WTC11 (cell line): ENCODE measurements around the gene GIMAP7. TPM values are rescaled to one million over a fixed set of nuclear protein-coding genes. Genes with fewer than 3 reads are reported as not detected.
A peak's percentile ranks its signal among the peaks of the same experiment; 100 is the strongest.
"Not testable (repeated sequence)": the region's sequence is repeated elsewhere in the genome, so short reads cannot be mapped to it uniquely, and the experiment has no call there.

Experiments
- ATAC-seq: fragments of 200-7000 bp; cut with Tn5 transposase; 2 replicates; pipeline ENCODE4 v1.10.0; 2021; ENCODE audit warnings: mild to moderate bottlenecking, moderate library complexity
- CTCF ChIA-PET: fragments of 300-600 bp; sonication (Branson Sonifier 250); formaldehyde crosslinking; loops from one replicate; lab custom pipeline; 2021; ENCODE audit warnings: antibody characterized with exemption; lab: Charles Lee
- POLR2A ChIA-PET: fragments of 350-600 bp; sonication (Branson Sonifier 250); formaldehyde crosslinking; loops from one replicate; lab custom pipeline; 2021; ENCODE audit warnings: antibody characterized with exemption; lab: Charles Lee
- DNase-seq: peaks from one replicate; pipeline ENCODE4 v3.0.0; 2021; ENCODE audit warnings: low spot score
- H3K27ac Mint-ChIP-seq: 2 replicates; pipeline ENCODE4 v1.8.0; 2021; ENCODE audit warnings: mixed read lengths
- H3K27me3 Mint-ChIP-seq: 2 replicates; pipeline ENCODE4 v1.8.0; 2021; ENCODE audit warnings: low read depth, mild to moderate bottlenecking, moderate library complexity, mixed read lengths
- H3K36me3 Mint-ChIP-seq: 2 replicates; pipeline ENCODE4 v1.8.0; 2021; ENCODE audit warnings: mixed read lengths
- H3K4me1 Mint-ChIP-seq: 2 replicates; pipeline ENCODE4 v1.8.0; 2022; ENCODE audit warnings: mixed read lengths
- H3K4me3 Mint-ChIP-seq: 2 replicates; pipeline ENCODE4 v1.8.0; 2021; ENCODE audit warnings: mild to moderate bottlenecking, moderate library complexity, mixed read lengths
- H3K9me3 Mint-ChIP-seq: 2 replicates; pipeline ENCODE4 v1.8.0; 2021; ENCODE audit warnings: mixed read lengths
- ELF4 ChIP-seq: sonication (generic); formaldehyde crosslinking; IDR thresholded peaks from 2 replicates; pipeline ENCODE4 v1.8.1; 2022; ENCODE audit warnings: low read depth, mild to moderate bottlenecking, moderate library complexity, missing genetic modification reagents
- GTF2I ChIP-seq: fragments of 250-450 bp; sonication (Bioruptor Pico); conservative IDR thresholded peaks from 2 replicates; pipeline ENCODE4 v1.4.0; 2021; ENCODE audit warnings: mild to moderate bottlenecking
- HMGA2 ChIP-seq: fragments of 250-450 bp; sonication (Bioruptor Pico); IDR thresholded peaks from 2 replicates; pipeline ENCODE4 v1.4.0; 2021; ENCODE audit warnings: mild to moderate bottlenecking, moderate library complexity
- JAZF1 ChIP-seq: fragments of 250-450 bp; sonication (Bioruptor Pico); IDR thresholded peaks from 2 replicates; pipeline ENCODE4 v1.9.0; 2021; ENCODE audit warnings: moderate library complexity, mild to moderate bottlenecking, inconsistent platforms
- JUN ChIP-seq: sonication (generic); formaldehyde crosslinking; IDR thresholded peaks from 2 replicates; pipeline ENCODE4 v1.8.0; 2023; ENCODE audit warnings: mild to moderate bottlenecking, missing genetic modification reagents
- KAT7 ChIP-seq: sonication (generic); formaldehyde crosslinking; IDR thresholded peaks from 2 replicates; pipeline ENCODE4 v1.8.1; 2023; ENCODE audit warnings: missing genetic modification reagents, mild to moderate bottlenecking, borderline replicate concordance
- NFATC4 ChIP-seq: fragments of 250-450 bp; sonication (Bioruptor Pico); IDR thresholded peaks from 2 replicates; pipeline ENCODE4 v1.9.0; 2021; ENCODE audit warnings: mild to moderate bottlenecking
- NR1H2 ChIP-seq: sonication (generic); formaldehyde crosslinking; IDR thresholded peaks from 2 replicates; pipeline ENCODE4 v1.9.0; 2021; ENCODE audit warnings: mild to moderate bottlenecking, moderate library complexity, missing genetic modification reagents
- PREB ChIP-seq: sonication (generic); formaldehyde crosslinking; IDR thresholded peaks from 2 replicates; pipeline ENCODE4 v1.8.1; 2022; ENCODE audit warnings: mild to moderate bottlenecking, missing genetic modification reagents, moderate library complexity, borderline replicate concordance
- PRRX2 ChIP-seq: fragments of 250-450 bp; sonication (Bioruptor Pico); IDR thresholded peaks from 2 replicates; pipeline ENCODE4 v1.8.0; 2021; ENCODE audit warnings: mild to moderate bottlenecking
- RORB ChIP-seq: fragments of 250-450 bp; sonication (Bioruptor Pico); IDR thresholded peaks from 2 replicates; pipeline ENCODE4 v1.9.0; 2021; ENCODE audit warnings: mild to moderate bottlenecking
- SMAD4 ChIP-seq: sonication (generic); formaldehyde crosslinking; IDR thresholded peaks from 2 replicates; pipeline ENCODE4 v1.8.0; 2022; ENCODE audit warnings: mild to moderate bottlenecking, missing genetic modification reagents
- TEAD4 ChIP-seq: sonication (generic); formaldehyde crosslinking; IDR thresholded peaks from 2 replicates; pipeline ENCODE4 v1.8.0; 2022; ENCODE audit warnings: mild to moderate bottlenecking, missing genetic modification reagents
- ZBTB21 ChIP-seq: sonication (generic); formaldehyde crosslinking; IDR thresholded peaks from 2 replicates; pipeline ENCODE4 v1.8.1; 2023; ENCODE audit warnings: mild to moderate bottlenecking, missing genetic modification reagents, borderline replicate concordance
- ZNF219 ChIP-seq: sonication (generic); formaldehyde crosslinking; IDR thresholded peaks from 2 replicates; pipeline ENCODE4 v1.8.0; 2023; ENCODE audit warnings: missing genetic modification reagents, mild to moderate bottlenecking, borderline replicate concordance
- ZNF263 ChIP-seq: sonication (generic); formaldehyde crosslinking; IDR thresholded peaks from 2 replicates; pipeline ENCODE4 v1.8.1; 2022; ENCODE audit warnings: low read depth, mild to moderate bottlenecking, moderate library complexity, missing genetic modification reagents
- ZNF396 ChIP-seq: fragments of 250-450 bp; sonication (Bioruptor Pico); IDR thresholded peaks from 2 replicates; pipeline ENCODE4 v1.8.0; 2021; ENCODE audit warnings: mild to moderate bottlenecking, moderate library complexity, borderline replicate concordance
- ZNF416 ChIP-seq: fragments of 250-450 bp; sonication (Bioruptor Pico); IDR thresholded peaks from 2 replicates; pipeline ENCODE4 v1.9.0; 2021; ENCODE audit warnings: mild to moderate bottlenecking, inconsistent platforms
- ZNF671 ChIP-seq: fragments of 250-450 bp; sonication (Bioruptor Pico); IDR thresholded peaks from 2 replicates; pipeline ENCODE4 v1.8.0; 2021; ENCODE audit warnings: mild to moderate bottlenecking
- ZSCAN18 ChIP-seq: fragments of 250-450 bp; sonication (Bioruptor Pico); IDR thresholded peaks from 2 replicates; pipeline ENCODE4 v2.1.2; 2022; ENCODE audit warnings: mild to moderate bottlenecking, moderate library complexity
- total RNA-seq: library from RNA; stranded (reverse); gene quantifications from 3 replicates; pipeline ENCODE4 v1.2.3, GENCODE V29; 2021

The GIMAP7 gene
- total RNA-seq, 1 experiment from 2014 or later: 0.37 TPM

- TF ChIP-seq HMGA2 (no peak), ZNF416 (CRISPR knock-in tag) (no peak), NFATC4 (CRISPR knock-in tag) (no peak), NR1H2 (no peak), ELF4 (CRISPR knock-in tag) (no peak), ZBTB21 (CRISPR knock-in tag) (no peak), JAZF1 (CRISPR knock-in tag) (no peak), PRRX2 (CRISPR knock-in tag) (no peak)
Measured at GRCh38 chr7:150516956-150517745, 2.5 kb downstream of the GIMAP7 start (continued).

- no peak for TF ChIP-seq ZNF416 (CRISPR knock-in tag)
- TF ChIP-seq ZNF219 (CRISPR knock-in tag): no peak
- no peak for TF ChIP-seq JUN (CRISPR knock-in tag)
- no peak for TF ChIP-seq NR1H2
- no peak for TF ChIP-seq GTF2I (CRISPR knock-in tag)
- TF ChIP-seq ZNF396 (CRISPR knock-in tag): no peak
- TF ChIP-seq ZSCAN18 (CRISPR knock-in tag): no peak
- DNase-seq (no peak), ATAC-seq (no peak)
- ChIA-PET POLR2A (no interaction called here), CTCF (no interaction called here)
- Mint-ChIP-seq H3K9me3 (peaks cover 6% of the 10 kb centered on the region), H3K27me3 (no peaks in the 10 kb centered on the region; the same call in none of the 2 replicates), H3K27ac (no peak overlapping the region), H3K36me3 (peaks cover 3% of the 10 kb centered on the region; the same call in 1 of the 2 replicates), H3K4me3 (no peak overlapping the region), H3K4me1 (peaks cover 35% of the 10 kb centered on the region)
Measured at GRCh38 chr7:150519310-150519709, 4.6 kb downstream of the GIMAP7 start.

GRCh38 chr7:150520145-150520544 lies 5.5 kb downstream of the GIMAP7 start:
- no peak for ATAC-seq
- TF ChIP-seq ZNF671 (CRISPR knock-in tag) (no peak), PREB (CRISPR knock-in tag) (no peak), SMAD4 (no peak), TEAD4 (no peak)
- TF ChIP-seq, all 79 proteins: peak for 0
- no peak overlapping the region for H3K4me3 Mint-ChIP-seq
- ChIA-PET CTCF (no interaction called here), POLR2A (no interaction called here)
- no peak overlapping the region for H3K27ac Mint-ChIP-seq
- DNase-seq: no peak
- peaks cover 39% of the 10 kb centered on the region for H3K4me1 Mint-ChIP-seq
- H3K36me3 Mint-ChIP-seq: peaks cover 7% of the 10 kb centered on the region
- peaks cover 3% of the 10 kb centered on the region for H3K27me3 Mint-ChIP-seq
- H3K9me3 Mint-ChIP-seq: peaks cover 10% of the 10 kb centered on the region

GRCh38 chr7:150522931-150523330 lies 8.3 kb downstream of the GIMAP7 start:
- CTCF ChIA-PET, H3K27ac Mint-ChIP-seq, H3K27me3 Mint-ChIP-seq, H3K36me3 Mint-ChIP-seq, POLR2A ChIA-PET, ATAC-seq: not testable (repeated sequence)
- Mint-ChIP-seq H3K4me3 (peak overlapping the region; percentile 2; the same call in 1 of the 2 replicates), H3K4me1 (peaks cover 39% of the 10 kb centered on the region), H3K9me3 (peaks cover 21% of the 10 kb centered on the region)
- DNase-seq: peak; percentile 40

- H3K4me3 Mint-ChIP-seq: no peak overlapping the region
- CTCF ChIA-PET: no interaction called here
- H3K9me3 Mint-ChIP-seq: peaks cover 32% of the 10 kb centered on the region
- peaks cover 3% of the 10 kb centered on the region for H3K27me3 Mint-ChIP-seq
- TF ChIP-seq ZNF263 (no peak), RORB (CRISPR knock-in tag) (no peak), KAT7 (CRISPR knock-in tag) (no peak)
- TF ChIP-seq, all 79 proteins: peak for 0
- DNase-seq (no peak), ATAC-seq (peak; percentile 59)
- POLR2A ChIA-PET: no interaction called here
- Mint-ChIP-seq H3K27ac (no peak overlapping the region), H3K36me3 (peaks cover 10% of the 10 kb centered on the region), H3K4me1 (peaks cover 39% of the 10 kb centered on the region)
Measured at GRCh38 chr7:150524018-150524417, 9.3 kb downstream of the GIMAP7 start.
